Astrocyte of the spinal cord (primary cell): ENCODE results near the gene PIK3CA.

Experiments
- DNase-seq: peaks from one replicate; pipeline ENCODE4 v3.0.0; 2011; ENCODE audit warnings: low read depth, low spot score
- H3K4me3 ChIP-seq: 2 replicates; pipeline ENCODE4 v1.5.1; 2011; ENCODE audit warnings: low read depth, mild to moderate bottlenecking, low read length, moderate library complexity
- in situ Hi-C: cut with HindIII; loops from 2 replicates; pipeline ENCODE4 v1.10.0; 2017; ENCODE audit warnings: low sequenced_read_pairs
- TF ChIP-seq, protein P1 (sequence below): IDR thresholded peaks from 2 replicates; pipeline ENCODE4 v1.5.1; 2012; ENCODE audit warnings: low read depth, mild to moderate bottlenecking, low read length, inconsistent platforms

Gene PIK3CA

DNA sequence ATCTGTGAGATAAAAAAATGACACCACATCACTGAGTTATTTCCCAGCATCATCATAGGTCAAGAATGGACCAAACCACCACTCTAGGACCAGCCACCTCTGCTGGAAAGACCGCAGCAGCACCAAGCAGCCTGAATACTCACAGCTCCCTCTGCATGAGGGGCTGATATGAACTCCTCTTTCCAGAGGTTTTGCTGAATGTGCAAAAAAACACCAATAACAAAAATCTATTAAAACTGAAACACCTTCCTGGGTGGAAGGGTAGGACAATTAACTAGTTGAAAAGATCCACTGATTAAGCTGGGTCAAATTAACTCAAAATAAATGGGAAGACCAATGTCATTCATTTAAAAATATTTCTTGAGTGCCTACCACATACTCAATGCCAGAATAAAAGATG, 131.7 kb downstream of the PIK3CA start:
- H3K4me3 ChIP-seq, result no peak overlapping the region
- DNase-seq, result no peak
- in situ Hi-C loops, result no loop called here
- TF ChIP-seq, protein P1, sequence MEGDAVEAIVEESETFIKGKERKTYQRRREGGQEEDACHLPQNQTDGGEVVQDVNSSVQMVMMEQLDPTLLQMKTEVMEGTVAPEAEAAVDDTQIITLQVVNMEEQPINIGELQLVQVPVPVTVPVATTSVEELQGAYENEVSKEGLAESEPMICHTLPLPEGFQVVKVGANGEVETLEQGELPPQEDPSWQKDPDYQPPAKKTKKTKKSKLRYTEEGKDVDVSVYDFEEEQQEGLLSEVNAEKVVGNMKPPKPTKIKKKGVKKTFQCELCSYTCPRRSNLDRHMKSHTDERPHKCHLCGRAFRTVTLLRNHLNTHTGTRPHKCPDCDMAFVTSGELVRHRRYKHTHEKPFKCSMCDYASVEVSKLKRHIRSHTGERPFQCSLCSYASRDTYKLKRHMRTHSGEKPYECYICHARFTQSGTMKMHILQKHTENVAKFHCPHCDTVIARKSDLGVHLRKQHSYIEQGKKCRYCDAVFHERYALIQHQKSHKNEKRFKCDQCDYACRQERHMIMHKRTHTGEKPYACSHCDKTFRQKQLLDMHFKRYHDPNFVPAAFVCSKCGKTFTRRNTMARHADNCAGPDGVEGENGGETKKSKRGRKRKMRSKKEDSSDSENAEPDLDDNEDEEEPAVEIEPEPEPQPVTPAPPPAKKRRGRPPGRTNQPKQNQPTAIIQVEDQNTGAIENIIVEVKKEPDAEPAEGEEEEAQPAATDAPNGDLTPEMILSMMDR, result no peak

DNA sequence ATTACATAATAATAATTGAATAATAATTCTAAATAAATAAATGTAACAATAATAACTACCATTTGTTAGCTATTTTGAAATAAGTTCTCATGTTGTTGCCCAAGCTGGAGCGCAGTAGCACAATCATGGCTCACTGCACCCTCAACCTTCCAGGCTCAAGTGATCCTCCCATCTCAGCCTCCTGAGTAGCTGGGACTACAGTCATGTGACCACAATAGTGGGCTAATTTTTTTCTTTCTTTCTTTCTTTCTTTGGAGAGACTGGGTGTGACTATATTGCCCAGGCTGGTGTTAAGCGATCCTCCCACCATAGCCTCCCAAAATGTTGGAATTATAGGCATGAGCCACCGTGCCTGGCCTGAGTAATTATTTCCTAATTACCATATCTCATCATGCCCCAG, 133.7 kb downstream of the PIK3CA start:
- no peak for DNase-seq
- in situ Hi-C loops, result no loop called here
- no peak overlapping the region for H3K4me3 ChIP-seq
- TF ChIP-seq, protein P1, result no peak

DNA sequence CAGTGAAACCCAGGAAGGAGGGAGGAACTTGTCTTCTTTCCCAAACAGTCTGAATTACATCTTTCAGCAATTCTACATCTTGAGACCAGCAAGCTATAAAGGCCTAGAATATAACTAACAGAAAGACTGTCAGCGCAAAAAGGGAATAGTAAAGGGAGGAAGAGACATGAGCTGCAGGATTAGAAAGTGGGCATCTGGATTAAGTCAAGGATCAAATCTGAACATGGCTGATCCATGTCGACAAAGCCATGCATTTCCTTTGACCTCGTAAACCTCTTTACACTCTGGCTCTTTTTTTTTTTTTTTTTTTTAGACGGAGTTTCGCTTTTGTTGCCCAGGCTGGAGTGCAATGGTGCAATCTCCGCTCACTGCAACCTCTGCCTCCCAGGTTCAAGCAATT, 138.2 kb downstream of the PIK3CA start:
- H3K4me3 ChIP-seq, result no peak overlapping the region
- TF ChIP-seq, protein P1, result no peak
- in situ Hi-C loops, result no loop called here
- no peak for DNase-seq

DNA sequence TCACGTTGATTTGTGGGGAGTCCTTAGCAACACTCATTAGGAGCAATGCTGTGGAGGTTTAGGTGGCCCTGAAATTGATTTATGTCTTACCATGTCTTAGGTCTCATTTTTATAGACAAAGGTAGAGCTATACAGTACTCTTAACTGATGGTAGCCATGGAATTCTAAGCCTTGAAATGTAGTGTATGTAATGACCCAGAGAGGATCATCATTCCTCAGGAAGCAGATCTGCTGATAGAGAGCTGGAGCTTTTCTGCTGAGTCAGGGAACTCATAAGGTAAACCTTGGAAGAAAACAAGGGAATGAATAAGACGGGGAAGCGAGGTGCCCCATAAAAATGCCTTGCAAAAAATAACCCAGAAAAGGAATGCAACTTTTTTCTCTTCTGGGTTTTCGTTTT, 140.7 kb downstream of the PIK3CA start:
- in situ Hi-C loops, result no loop called here
- no peak overlapping the region for H3K4me3 ChIP-seq
- DNase-seq, result no peak
- TF ChIP-seq, protein P1, result no peak

DNA sequence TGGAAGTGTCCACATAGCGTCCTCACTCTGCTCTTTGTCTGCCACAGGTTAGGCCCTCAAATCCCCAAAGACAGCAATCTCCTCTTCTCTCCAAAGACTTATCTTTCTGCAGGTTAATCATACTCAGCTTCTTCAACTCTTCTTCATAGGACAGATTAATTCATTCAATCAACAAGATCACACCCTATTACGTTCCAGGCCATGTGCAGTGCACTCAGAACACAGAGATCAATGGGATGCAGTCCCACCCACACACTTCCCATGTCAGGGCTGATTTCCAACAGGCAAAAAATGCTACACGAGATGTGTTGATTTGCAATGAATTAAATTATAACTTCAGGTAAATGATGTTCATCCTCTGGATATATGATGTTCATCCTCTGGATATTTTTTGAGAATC, 141.1 kb downstream of the PIK3CA start:
- TF ChIP-seq, protein P1, result no peak
- in situ Hi-C loops, result no loop called here
- H3K4me3 ChIP-seq, result no peak overlapping the region
- no peak for DNase-seq
